ENCODE results near the gene EGR1.
A peak's percentile ranks its signal among the peaks of the same experiment; 100 is the strongest.

Gene EGR1

DNA sequence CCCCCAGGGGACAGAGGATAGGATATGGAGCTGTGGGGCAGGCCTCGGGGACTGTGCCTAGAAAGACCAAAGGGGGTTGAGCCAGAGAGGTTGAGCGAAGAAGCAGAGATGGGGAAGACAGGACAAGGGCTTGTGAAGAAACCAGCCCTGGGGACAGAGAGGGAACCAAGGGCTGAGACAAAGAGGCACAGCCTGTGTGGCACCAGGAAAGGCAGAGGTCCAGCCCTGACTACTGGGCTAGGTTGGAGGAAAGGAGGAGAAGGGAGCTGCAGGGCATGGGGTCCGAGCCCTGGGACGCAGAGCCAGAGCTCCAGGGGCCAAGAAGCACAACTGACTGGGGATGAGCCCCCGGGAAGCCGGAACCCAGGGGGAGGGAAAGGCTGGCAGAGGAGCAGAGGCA lies 17.2 kb upstream of the EGR1 start:
- H3K4me3 Mint-ChIP-seq = no peak overlapping the region
- H3K27ac Mint-ChIP-seq = peak overlapping the region in 1 of 2 donors; percentile 1
- H3K9me3 Mint-ChIP-seq = no peaks in the 10 kb centered on the region
- DNase-seq = no peak
- H3K4me1 Mint-ChIP-seq = peaks cover 8% of the 10 kb centered on the region
- ATAC-seq = no peak
- peaks cover 14% of the 10 kb centered on the region for H3K27me3 Mint-ChIP-seq

DNA sequence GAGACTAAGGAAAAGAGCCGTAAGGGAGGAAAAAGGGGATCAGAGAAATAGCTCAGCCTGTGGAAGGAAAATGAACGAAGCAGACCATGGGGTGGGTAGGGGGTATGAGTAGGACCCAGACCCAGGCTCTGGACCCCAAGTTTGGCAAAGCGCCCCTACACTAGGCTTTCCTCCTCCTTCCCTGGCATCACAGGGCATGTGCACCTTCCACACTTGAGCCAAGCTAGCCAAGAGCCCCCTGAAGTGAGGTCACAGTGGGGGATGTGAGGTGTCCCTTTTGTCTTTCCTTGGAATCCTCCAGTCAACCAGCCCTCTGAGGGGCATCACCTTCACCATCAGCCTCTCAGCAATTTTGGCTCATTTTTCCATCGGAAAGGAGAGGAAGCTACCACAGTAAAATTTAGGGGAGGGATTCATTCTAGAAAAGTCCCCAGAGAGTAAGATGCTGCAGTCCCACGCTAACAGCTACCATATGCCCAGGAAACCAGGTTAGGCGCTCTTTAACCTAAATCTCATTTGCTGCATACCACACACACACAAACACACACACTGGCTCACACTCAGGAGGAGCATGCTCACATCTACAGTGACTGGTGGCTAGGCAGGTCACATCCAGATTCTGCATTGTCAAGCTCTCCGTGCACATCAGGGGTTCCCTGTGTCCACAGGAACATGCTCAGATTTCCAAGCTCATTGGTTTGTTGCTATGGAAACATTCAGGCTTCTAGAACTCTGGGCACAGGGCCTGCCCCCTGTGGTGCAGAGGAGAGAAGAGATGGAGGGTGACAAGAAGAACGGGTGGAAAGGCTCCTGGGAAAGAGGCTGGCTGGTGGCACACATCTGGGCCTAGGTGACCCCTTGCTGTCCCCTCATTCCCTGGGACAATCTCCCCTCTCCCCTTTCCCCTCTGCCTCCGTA lies 16.5 kb upstream of the EGR1 start:
- peaks cover 8% of the 10 kb centered on the region for H3K4me1 Mint-ChIP-seq
- no peaks in the 10 kb centered on the region for H3K9me3 Mint-ChIP-seq
- ATAC-seq = no peak
- no peak overlapping the region for H3K4me3 Mint-ChIP-seq
- no peak for DNase-seq
- no peak overlapping the region for H3K27ac Mint-ChIP-seq
- H3K27me3 Mint-ChIP-seq = peaks cover 14% of the 10 kb centered on the region

DNA sequence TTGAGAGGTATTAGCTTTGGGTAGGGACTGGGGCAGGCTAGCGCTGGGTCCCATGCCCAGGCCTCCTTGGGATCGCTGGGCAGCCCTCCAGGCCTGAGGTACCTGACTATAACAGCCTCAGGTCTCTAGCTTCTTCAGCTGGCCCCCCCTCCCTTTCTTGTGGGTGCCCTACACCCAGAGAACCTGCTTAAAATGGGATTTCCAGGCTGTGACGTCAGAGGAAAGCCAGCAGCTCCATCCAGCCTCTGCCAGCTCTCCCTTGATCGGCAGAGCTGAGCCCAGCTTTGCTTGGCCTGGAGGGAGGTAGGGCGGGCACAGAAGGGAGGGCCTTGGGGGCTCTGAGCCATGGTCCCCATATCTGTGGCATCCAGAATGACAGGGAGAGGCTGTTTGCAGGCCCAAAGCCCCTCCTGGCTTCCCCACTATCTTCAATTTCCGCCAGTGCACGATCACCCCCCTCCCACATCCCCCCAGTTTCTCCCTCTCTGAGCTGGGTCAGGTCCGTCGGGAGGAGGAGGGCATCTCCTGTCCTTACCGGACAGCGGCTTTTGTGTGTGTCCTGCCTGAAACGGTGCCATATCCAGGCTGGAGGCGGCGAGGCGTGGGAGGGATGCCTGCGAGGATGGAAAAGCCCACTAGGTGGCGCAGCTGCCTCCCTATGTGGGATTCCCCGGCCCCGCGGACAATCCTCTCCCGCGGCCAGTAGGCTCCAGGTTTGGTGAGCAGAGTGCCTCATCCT lies 15.6 kb upstream of the EGR1 start:
- DNase-seq (peak; percentile 82 to 86), ATAC-seq (peak; percentile 86)
- Mint-ChIP-seq H3K27me3 (peaks cover 14% of the 10 kb centered on the region), H3K4me1 (peaks cover 8% of the 10 kb centered on the region), H3K27ac (peak overlapping the region in 1 of 2 donors; percentile 85), H3K4me3 (peak overlapping the region; percentile 57 to 72), H3K9me3 (no peaks in the 10 kb centered on the region)

DNA sequence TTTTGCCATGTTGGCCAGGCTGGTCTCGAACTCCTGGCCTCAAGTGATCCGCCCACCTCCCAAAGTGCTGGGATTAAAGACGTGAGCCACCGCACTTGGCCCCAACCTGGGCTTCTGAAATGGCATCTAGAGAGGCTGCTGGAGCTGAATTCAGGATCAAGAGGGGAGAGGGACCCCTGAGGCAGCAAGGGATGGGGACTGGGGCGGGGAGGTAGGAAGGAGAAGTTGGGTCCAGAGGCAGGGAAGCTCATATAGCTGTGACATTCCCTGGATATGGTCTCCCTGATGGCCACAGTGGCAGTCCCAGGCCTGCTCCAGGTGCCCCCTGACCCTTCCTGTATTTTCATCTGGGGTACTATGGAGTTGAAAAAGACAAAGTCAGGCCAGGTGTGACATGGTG lies 14.3 kb upstream of the EGR1 start:
- H3K9me3 Mint-ChIP-seq = no peaks in the 10 kb centered on the region
- H3K4me3 Mint-ChIP-seq = no peak overlapping the region
- no peak for ATAC-seq
- no peak for DNase-seq
- H3K27me3 Mint-ChIP-seq = peaks cover 14% of the 10 kb centered on the region
- H3K4me1 Mint-ChIP-seq = peaks cover 8% of the 10 kb centered on the region
- no peak overlapping the region for H3K27ac Mint-ChIP-seq

DNA sequence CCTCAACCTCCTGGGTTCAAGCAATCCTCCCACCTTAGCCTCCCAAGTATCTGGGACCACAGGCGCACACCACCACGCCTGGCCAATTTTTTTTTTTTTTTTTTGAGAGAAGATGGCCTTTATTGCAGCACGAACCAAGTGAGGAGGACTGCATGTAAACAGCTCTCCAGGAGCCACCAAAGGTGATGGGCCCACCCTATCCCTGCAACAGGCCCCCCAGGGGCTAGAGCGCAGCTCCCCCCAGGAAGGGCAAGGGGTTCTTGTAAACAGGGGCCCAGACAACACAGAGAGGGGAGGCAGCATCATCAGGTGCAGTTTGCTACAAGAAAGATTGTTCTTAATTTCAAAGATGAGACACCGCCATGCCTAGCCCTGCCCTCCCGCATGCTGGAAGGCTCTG lies 12.6 kb upstream of the EGR1 start:
- DNase-seq (no peak), ATAC-seq (no peak)
- Mint-ChIP-seq H3K4me3 (no peak overlapping the region), H3K4me1 (peaks cover 17% of the 10 kb centered on the region), H3K27me3 (peaks cover 13% of the 10 kb centered on the region), H3K27ac (no peak overlapping the region), H3K9me3 (no peaks in the 10 kb centered on the region)

DNA sequence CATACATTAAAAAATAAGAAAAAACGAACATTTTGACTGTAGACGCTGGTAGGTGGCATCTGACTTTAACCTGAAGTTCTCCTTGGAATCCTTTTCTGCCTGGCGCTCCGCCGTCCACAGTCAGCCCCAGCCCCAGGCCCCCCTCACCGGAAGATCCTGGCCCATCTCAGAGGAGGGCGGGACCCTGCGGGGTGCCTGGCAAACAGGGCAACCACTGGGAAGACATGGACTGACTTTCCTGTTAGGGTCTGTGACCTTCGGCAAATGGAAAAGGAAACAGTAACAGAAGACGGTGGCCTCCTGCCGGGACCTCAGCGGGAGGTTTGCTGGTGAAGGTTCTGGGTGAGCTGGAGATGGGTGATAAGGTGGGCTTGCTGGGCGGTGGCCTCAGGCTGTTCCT lies 11.7 kb upstream of the EGR1 start:
- peaks cover 4% of the 10 kb centered on the region for H3K27me3 Mint-ChIP-seq
- H3K4me3 Mint-ChIP-seq = no peak overlapping the region

DNA sequence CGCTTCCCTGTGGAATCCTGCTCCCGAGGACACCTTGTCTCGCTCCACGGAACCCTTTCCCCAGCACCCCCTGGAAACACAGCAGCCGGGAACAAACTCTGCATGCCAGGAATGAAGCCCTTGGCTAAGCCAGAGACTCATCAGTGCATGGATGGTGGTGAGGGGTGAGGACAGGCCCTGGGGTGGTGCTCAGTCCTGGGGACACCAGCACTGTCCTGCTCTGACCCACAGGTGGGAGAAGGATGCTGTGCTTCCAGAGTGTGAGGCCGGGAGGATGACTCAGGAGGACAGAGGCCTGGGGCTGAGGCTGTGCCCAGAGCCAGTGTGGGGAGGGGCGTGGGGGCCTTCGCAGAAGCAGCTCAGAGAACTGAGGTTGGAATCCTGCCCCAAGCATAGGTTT lies 11.2 kb upstream of the EGR1 start:
- Mint-ChIP-seq H3K9me3 (no peaks in the 10 kb centered on the region), H3K27me3 (no peaks in the 10 kb centered on the region), H3K27ac (no peak overlapping the region), H3K4me3 (no peak overlapping the region), H3K4me1 (peaks cover 31% of the 10 kb centered on the region)
- DNase-seq (no peak), ATAC-seq (no peak)

More for the DNA sequence above, 11.7 kb upstream of the EGR1 start:
- H3K27ac Mint-ChIP-seq = no peak overlapping the region
- H3K9me3 Mint-ChIP-seq = no peaks in the 10 kb centered on the region
- H3K4me1 Mint-ChIP-seq = peaks cover 26% of the 10 kb centered on the region
- DNase-seq (no peak), ATAC-seq (no peak)

DNA sequence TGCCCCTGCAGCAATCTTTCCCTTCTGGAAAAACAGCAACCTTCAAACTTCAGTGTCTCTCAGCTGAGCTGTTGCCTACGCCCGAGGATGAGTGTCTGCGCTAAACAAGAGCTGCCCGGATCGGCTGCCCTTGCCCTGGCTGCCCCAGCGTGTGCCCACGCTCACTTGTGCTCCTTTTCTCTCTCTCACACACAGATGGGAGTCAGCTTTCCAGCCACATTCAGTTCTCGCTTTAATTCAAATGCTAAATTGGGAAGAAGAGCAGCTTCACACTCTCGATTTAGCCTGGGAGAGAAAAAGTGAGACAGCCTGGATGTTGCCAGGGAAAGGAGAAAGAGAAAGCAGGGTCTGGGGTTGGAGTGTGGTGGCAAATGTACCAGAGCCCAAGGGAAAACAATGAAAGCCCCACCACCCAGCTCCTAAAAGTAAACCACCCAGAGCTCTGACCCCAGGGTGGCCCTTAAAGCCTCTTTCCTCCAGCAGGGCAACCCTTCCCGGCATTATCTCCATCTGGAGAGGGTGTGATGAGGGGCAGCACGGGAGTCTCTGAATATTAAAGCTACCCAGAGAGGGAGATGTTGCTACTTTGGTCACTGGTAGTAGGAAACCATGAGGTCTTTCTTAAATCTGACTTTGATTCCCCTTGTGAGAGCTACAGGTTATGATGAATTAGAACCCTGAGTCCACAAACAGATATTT lies 9.9 kb upstream of the EGR1 start:
- ATAC-seq = no peak
- DNase-seq = no peak
- Mint-ChIP-seq H3K27ac (no peak overlapping the region), H3K27me3 (no peaks in the 10 kb centered on the region), H3K9me3 (no peaks in the 10 kb centered on the region), H3K4me1 (peaks cover 35% of the 10 kb centered on the region), H3K4me3 (no peak overlapping the region)

DNA sequence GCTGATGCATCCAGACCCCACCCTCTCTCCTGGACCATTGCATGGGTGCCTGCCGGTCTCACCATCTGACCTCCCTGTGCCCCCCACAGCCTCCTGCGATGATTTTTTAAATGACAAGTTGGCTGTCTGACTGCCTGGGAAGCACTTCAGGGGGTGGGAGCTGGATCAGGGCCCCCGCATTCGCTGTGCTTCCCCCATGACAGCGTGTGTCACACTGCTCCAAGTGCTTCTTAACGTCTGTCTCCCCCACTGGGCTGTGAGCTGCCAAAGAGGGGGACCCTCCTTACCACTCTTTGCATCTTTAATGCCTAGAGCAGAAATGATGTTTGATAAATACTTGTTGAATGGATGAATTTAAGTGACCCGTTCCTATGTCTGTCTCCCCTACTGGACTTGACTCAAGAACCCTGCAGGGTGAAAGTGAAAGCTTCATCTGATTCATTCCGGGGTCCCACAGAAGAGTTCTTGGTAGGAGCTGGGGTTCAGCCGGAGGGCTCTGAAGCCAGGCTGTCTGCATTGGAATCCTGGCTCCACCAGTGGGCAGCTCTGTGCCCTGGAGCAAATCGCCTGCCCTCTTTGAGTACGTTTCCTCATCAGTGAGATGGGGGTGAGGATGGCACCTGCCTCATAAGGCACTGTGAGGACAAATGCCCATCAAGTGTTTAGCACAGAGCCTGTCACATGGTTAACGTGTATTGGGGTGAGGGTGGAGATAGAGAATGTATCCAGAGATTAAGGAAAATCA lies 7.6 kb upstream of the EGR1 start:
- Mint-ChIP-seq H3K4me1 (peaks cover 52% of the 10 kb centered on the region), H3K9me3 (no peaks in the 10 kb centered on the region), H3K4me3 (peak overlapping the region; percentile 77 to 92), H3K27ac (peak overlapping the region; percentile 55 to 80), H3K27me3 (no peaks in the 10 kb centered on the region)
- ATAC-seq (no peak), DNase-seq (no peak)

DNA sequence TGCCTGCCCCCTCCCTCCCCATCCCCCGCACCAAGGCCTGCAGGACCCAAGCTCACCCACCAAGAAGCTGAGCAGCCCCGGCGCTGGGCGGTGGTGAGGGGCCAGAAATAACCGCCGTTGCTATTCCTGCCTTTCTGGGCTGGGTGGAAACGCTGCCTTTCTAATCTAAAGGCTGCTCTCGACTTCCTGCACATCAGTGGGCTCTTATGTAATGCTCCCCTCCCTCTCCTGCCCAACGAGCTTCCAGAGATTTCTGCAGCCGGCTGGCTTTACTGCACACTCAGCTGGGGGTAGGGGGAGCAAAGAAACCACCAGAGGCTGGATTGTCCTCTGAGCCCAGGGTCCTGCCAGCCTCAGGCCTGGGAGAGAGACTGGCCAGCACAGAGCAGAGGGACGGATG lies 6.9 kb upstream of the EGR1 start:
- Mint-ChIP-seq H3K27me3 (no peaks in the 10 kb centered on the region), H3K9me3 (no peaks in the 10 kb centered on the region), H3K27ac (peak overlapping the region in 1 of 2 donors; percentile 99), H3K4me3 (peak overlapping the region; percentile 92 to 94), H3K4me1 (peaks cover 56% of the 10 kb centered on the region)
- DNase-seq (no peak), ATAC-seq (no peak)

DNA sequence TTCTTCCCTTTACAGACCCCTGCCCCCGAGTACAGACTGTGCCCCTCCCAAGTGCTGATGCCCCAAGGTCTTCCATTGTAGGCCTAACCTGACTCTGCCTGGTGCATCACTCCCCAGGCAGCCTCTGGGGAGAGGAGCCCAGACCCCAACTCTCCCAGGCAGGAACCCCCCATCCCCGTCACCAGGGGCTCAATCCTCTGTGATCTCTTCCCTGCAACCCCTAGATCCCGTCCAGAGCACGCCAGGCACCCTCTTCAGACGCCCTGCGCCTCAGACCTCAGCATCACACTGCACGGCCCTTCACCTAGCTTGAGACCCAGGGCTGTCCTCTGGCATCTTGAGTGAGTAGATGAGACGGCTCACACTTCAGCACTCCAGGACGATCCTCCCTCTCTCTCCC lies 6.4 kb upstream of the EGR1 start:
- H3K4me3 Mint-ChIP-seq = peak overlapping the region; percentile 92 to 94
- ATAC-seq (peak; percentile 49), DNase-seq (no peak)
- no peaks in the 10 kb centered on the region for H3K9me3 Mint-ChIP-seq
- H3K27me3 Mint-ChIP-seq = no peaks in the 10 kb centered on the region
- peak overlapping the region; percentile 99 to 100 for H3K27ac Mint-ChIP-seq
- peaks cover 60% of the 10 kb centered on the region for H3K4me1 Mint-ChIP-seq

DNA sequence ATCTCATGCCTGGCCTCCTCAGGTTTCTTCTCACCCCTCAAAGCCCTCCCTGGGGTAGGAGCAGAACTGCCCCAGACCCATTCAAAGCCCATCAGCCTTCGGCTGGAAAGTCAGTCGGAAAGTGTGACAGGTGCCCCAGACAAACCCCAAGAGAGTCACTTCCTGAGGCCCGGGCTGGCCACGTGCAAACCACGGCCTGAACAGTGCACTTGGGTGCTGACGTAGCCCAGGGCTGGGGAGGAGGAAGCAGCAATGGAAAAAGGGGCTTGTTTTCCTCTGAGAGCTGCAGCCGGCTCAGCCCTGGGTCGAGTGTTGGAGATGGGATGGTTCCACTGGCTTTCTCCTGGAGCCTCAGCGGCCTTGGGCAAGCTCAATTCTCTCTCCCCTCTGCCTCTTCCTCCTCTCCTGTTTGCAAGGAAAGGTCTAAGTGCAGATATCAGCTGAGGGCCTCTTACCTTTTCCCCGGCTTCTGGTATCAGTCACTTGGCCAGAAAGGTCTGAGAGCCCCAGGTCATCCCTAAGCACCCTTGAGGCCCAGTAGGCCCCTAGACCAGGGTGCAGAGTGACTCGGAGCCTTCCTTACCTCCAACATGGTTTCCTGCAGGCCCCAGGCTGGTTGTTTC lies 5.9 kb upstream of the EGR1 start:
- peak overlapping the region; percentile 92 to 94 for H3K4me3 Mint-ChIP-seq
- ATAC-seq = peak; percentile 87
- peaks cover 61% of the 10 kb centered on the region for H3K4me1 Mint-ChIP-seq
- DNase-seq = peak; percentile 79 to 92
- no peaks in the 10 kb centered on the region for H3K27me3 Mint-ChIP-seq
- H3K27ac Mint-ChIP-seq = peak overlapping the region; percentile 99 to 100
- no peaks in the 10 kb centered on the region for H3K9me3 Mint-ChIP-seq

DNA sequence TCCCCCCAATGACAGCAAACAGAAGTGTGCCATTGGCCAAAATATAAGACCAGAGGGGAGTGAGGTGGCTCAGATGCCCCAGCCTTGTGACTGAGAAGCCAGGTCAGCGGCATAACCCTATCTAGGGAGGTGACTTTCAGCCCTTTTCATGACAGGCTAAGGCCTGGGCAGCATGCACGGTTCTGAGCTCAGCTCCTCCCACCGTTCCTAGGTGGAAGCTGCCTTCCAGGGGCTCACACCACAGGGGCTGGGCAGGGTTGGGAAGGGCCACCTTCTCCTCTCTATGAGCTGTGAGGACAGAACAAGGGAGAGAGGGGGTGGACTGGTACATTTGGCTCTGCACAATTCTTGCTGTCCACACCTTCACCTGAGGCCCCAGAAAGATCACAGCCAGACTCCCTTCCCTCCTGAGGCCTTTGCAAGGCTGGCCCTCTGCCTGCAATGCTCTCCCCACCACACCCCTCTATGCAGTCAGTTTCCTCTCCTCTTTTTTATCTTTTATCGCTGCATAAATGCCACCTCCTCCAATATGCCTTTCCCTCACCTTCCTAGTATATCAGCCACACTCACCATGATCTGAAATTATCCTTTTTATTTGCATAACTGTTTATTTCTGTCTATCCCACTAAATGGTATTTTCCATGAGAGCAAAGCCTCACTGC lies 5.1 kb upstream of the EGR1 start:
- Mint-ChIP-seq H3K9me3 (no peaks in the 10 kb centered on the region), H3K27ac (peak overlapping the region; percentile 99 to 100), H3K4me3 (peak overlapping the region; percentile 92 to 94), H3K27me3 (no peaks in the 10 kb centered on the region), H3K4me1 (peaks cover 61% of the 10 kb centered on the region)
- no peak for ATAC-seq
- DNase-seq = no peak

DNA sequence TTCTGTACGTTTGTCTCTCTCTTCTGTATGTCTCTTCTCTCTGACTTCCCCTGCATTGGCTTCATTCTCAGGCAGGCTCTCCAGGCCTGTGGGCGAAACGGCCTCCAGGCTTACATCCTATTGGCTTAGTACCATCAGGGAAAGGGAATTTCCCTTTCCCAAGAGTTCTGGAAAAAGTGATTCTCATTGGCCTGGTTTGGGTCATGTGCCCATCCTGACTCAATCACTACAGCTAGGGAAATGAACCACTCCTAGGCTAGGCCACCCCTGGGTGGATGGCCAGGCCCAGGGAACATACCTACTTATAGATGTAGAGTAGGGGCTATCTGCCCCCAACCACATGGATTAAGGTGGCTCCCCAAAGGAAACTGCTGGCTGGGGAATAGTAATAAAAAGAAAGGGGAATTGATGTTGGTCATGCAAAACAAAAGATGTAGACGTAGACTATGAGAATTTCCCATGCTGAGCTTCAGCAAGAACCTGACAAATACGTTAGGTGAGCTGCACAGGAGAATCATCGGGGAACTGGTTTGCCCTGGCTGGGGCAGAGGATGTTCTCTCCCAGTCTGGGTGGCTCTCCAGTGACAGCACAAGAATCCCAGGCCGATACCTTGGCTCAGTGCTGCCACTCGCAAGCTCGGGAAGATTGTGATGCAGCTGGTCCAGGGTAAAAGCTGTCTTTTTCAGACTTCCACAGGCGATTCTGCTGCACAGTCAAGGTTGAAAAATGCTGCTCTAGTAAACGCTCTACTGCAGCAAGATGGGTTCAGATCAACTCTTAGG lies 3.7 kb upstream of the EGR1 start:
- Mint-ChIP-seq H3K4me1 (peaks cover 64% of the 10 kb centered on the region), H3K27ac (peak overlapping the region in 1 of 2 donors; percentile 73), H3K4me3 (peak overlapping the region in 1 of 2 donors; percentile 16), H3K9me3 (no peaks in the 10 kb centered on the region), H3K27me3 (no peaks in the 10 kb centered on the region)
- DNase-seq (no peak), ATAC-seq (no peak)
